ENCODE measurements around the gene LBHD1. TPM values are rescaled to one million over a fixed set of nuclear protein-coding genes. Genes with fewer than 3 reads are reported as not detected.
A peak's percentile ranks its signal among the peaks of the same experiment; 100 is the strongest.

Gene LBHD1
- total RNA-seq, 2 experiments from 2014 or later, result 9.3 to 22.3 TPM

DNA sequence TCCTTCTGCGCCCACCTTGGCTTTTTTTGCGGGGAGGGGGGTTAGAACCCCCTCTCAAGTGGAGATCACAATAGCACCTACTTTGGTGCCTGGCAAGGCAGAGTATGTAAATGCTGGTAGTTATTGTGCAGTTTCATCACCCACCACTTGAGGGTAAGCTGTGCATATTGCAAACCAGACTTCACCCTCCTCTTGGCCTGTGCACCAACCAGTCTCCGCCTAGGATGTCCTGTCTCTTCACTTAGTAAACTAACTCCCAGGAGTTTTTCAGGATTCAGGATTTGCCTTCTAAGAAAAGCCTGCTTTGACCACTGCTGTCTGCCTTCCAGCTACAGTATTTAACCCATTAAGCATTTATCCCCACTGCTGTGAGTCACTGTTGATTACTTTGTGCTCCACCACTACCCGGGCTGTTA is 8.8 kb upstream of the LBHD1 start:
- Histone ChIP-seq H3K9me2 (ENCODE audit: insufficient read depth, low read length) (no peaks in the 10 kb centered on the region), H3K4me3 (ENCODE audit: low read depth, low read length, poor library complexity, severe bottlenecking) (no peak overlapping the region), H3K4me2 (ENCODE audit: low read length) (peak overlapping the region; percentile 35; the same call in 1 of the 2 replicates), H2AFZ (ENCODE audit: low read length) (peak overlapping the region; percentile 75), H4K20me1 (ENCODE audit: insufficient read depth, low read length) (no peaks in the 10 kb centered on the region), H3K27ac (ENCODE audit: low read depth, low read length, poor library complexity, severe bottlenecking) (peak overlapping the region; percentile 39), H3K4me1 (ENCODE audit: insufficient read depth, low read length, poor library complexity, severe bottlenecking) (peaks cover 35% of the 10 kb centered on the region), H3K79me2 (ENCODE audit: insufficient read depth, low read depth, low read length) (peaks cover 14% of the 10 kb centered on the region; the same call in 1 of the 2 replicates), H3K36me3 (ENCODE audit: insufficient read depth, low read length) (peaks cover 17% of the 10 kb centered on the region), H3K9me3 (ENCODE audit: low read length) (no peaks in the 10 kb centered on the region)
- intact Hi-C loops (cut with micrococcal nuclease; ENCODE audit: unreplicated experiment), result loop anchor here (2.0 kb wide), 1 partner anchor 46 kb away; the partner anchor contains the start of gene HNRNPUL2
- no peak for TF ChIP-seq EZH2phosphoT487 (IDR thresholded peaks at IDR 0.05; ENCODE audit: borderline replicate concordance, low read depth, low read length)
- TF ChIP-seq, protein P1, sequence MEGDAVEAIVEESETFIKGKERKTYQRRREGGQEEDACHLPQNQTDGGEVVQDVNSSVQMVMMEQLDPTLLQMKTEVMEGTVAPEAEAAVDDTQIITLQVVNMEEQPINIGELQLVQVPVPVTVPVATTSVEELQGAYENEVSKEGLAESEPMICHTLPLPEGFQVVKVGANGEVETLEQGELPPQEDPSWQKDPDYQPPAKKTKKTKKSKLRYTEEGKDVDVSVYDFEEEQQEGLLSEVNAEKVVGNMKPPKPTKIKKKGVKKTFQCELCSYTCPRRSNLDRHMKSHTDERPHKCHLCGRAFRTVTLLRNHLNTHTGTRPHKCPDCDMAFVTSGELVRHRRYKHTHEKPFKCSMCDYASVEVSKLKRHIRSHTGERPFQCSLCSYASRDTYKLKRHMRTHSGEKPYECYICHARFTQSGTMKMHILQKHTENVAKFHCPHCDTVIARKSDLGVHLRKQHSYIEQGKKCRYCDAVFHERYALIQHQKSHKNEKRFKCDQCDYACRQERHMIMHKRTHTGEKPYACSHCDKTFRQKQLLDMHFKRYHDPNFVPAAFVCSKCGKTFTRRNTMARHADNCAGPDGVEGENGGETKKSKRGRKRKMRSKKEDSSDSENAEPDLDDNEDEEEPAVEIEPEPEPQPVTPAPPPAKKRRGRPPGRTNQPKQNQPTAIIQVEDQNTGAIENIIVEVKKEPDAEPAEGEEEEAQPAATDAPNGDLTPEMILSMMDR (conservative IDR thresholded peaks at IDR 0.05; ENCODE audit: low read length), result peak; percentile 85
- CTCF ChIA-PET (ENCODE audit: unreplicated experiment), result interaction anchor here (0.6 to 1.5 kb wide), 5 partner anchors 9 to 256 kb away, joined by 3 to 5 read pairs (median 3); partner anchors contain the start of genes C11orf98 and CSKMT
- DNase-seq (ENCODE audit: low spot score), result peak; percentile 85
- POLR2A ChIA-PET, result interaction anchor here (0.6 to 2.5 kb wide), 25 partner anchors 9 to 1003 kb away, joined by 3 to 13 read pairs (median 4); partner anchors contain the start of genes C11orf98, CSKMT, HNRNPUL2 and INTS5
- BruUV-seq (replicated peaks), result no TSS peak

- H3K36me3 ChIP-seq (ENCODE audit: insufficient read depth, low read length), result peaks cover 31% of the 10 kb centered on the region
- peak within 1 kb of the TSS; percentile 96 for H3K4me2 ChIP-seq (ENCODE audit: low read length)
- peaks cover 35% of the 10 kb centered on the region for H3K4me1 ChIP-seq (ENCODE audit: insufficient read depth, low read length, poor library complexity, severe bottlenecking)
- no peaks in the 10 kb centered on the region for H3K9me3 ChIP-seq (ENCODE audit: low read length)
- TSS peak; percentile 88 for BruUV-seq (replicated peaks)
- no peaks in the 10 kb centered on the region for H3K9me2 ChIP-seq (ENCODE audit: insufficient read depth, low read length)
- DNase-seq (ENCODE audit: low spot score), result peak; percentile 87
- TF ChIP-seq EZH2phosphoT487 (IDR thresholded peaks at IDR 0.05; ENCODE audit: borderline replicate concordance, low read depth, low read length), result no peak
- ChIA-PET CTCF (ENCODE audit: unreplicated experiment) (no interaction called here), POLR2A (interaction anchor here (0.6 to 1.2 kb wide), 6 partner anchors 11 to 94 kb away, joined by 3 to 4 read pairs (median 3); no protein-coding TSS in a partner anchor)
- peak within 1 kb of the TSS; percentile 99 for H2AFZ ChIP-seq (ENCODE audit: low read length)
- H3K79me2 ChIP-seq (ENCODE audit: insufficient read depth, low read depth, low read length), result peaks cover 20% of the 10 kb centered on the region; the same call in 1 of the 2 replicates
- no peaks in the 10 kb centered on the region for H4K20me1 ChIP-seq (ENCODE audit: insufficient read depth, low read length)
- intact Hi-C loops (cut with micrococcal nuclease; ENCODE audit: unreplicated experiment), result loop anchor here (5.0 kb wide), 1 partner anchor 108 kb away; the partner anchor contains the start of gene TMEM179B
- H3K27ac ChIP-seq (ENCODE audit: low read depth, low read length, poor library complexity, severe bottlenecking), result peak within 1 kb of the TSS; percentile 57
- peak within 1 kb of the TSS; percentile 93 for H3K4me3 ChIP-seq (ENCODE audit: low read depth, low read length, poor library complexity, severe bottlenecking)
Observed at GRCh38 chr11:62678770-62679696, 7.0 kb upstream of the LBHD1 start, which contains the start of gene UBXN1. Gene UBXN1 (minus strand): TSS chr11:62679073. CDS start chr11:62678923, 150 bp downstream.

DNA sequence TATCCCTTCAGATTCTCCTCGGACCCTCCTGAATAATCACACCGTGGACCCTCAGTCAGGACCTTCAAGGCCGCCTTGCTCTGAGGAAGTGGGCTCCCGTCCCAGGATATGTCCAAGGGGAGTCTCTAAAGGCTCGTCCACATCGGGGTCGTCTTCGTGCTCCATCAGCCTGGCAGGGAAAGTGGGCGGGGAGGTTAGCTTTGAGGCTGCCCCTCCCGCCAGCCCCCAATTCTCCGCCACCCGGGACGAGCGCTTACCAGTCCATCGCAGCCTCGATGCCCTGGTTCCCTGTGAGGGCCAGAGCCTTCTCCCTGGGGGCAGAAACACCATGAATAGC is 6.3 kb upstream of the LBHD1 start:
- no peak for TF ChIP-seq EZH2phosphoT487 (IDR thresholded peaks at IDR 0.05; ENCODE audit: borderline replicate concordance, low read depth, low read length)
- TF ChIP-seq, protein P1 (conservative IDR thresholded peaks at IDR 0.05; ENCODE audit: low read length), result no peak
- H3K9me3 ChIP-seq (ENCODE audit: low read length), result no peaks in the 10 kb centered on the region
- CTCF ChIA-PET (ENCODE audit: unreplicated experiment), result no interaction called here
- intact Hi-C loops (cut with micrococcal nuclease; ENCODE audit: unreplicated experiment), result loop anchor here (5.0 kb wide), 1 partner anchor 109 kb away; the partner anchor contains the start of gene TMEM179B
- BruUV-seq (replicated peaks), result no TSS peak
- POLR2A ChIA-PET, result no interaction called here
- peak overlapping the region; percentile 96 for H3K4me2 ChIP-seq (ENCODE audit: low read length)
- peaks cover 25% of the 10 kb centered on the region; the same call in 1 of the 2 replicates for H3K79me2 ChIP-seq (ENCODE audit: insufficient read depth, low read depth, low read length)
- peaks cover 37% of the 10 kb centered on the region for H3K36me3 ChIP-seq (ENCODE audit: insufficient read depth, low read length)
- DNase-seq (ENCODE audit: low spot score), result no peak
- peak overlapping the region; percentile 57 for H3K27ac ChIP-seq (ENCODE audit: low read depth, low read length, poor library complexity, severe bottlenecking)
- no peaks in the 10 kb centered on the region for H4K20me1 ChIP-seq (ENCODE audit: insufficient read depth, low read length)
- peak overlapping the region; percentile 93 for H3K4me3 ChIP-seq (ENCODE audit: low read depth, low read length, poor library complexity, severe bottlenecking)
- peak overlapping the region; percentile 99; the same call in 1 of the 2 replicates for H2AFZ ChIP-seq (ENCODE audit: low read length)
- H3K4me1 ChIP-seq (ENCODE audit: insufficient read depth, low read length, poor library complexity, severe bottlenecking), result peaks cover 40% of the 10 kb centered on the region
- no peaks in the 10 kb centered on the region for H3K9me2 ChIP-seq (ENCODE audit: insufficient read depth, low read length)
